Measurements from ENCODE around the gene USP2.

Gene USP2

GRCh38 chr11:119412072-119412471 is 30.6 kb upstream of the USP2 start:
- Histone ChIP-seq H3K27ac (ENCODE audit: low read depth, low read length) (no peak overlapping the region), H3K9me3 (ENCODE audit: insufficient read depth, low read length) (no peaks in the 10 kb centered on the region), H3K9me2 (replicated peaks; ENCODE audit: insufficient read depth, low read length) (no peaks in the 10 kb centered on the region), H2AFZ (ENCODE audit: low read depth, low read length, severe bottlenecking) (no peak overlapping the region), H3F3A (ENCODE audit: insufficient read depth) (no peaks in the 10 kb centered on the region), H3K9ac (ENCODE audit: low read length) (no peak overlapping the region), H3K27me3 (ENCODE audit: low read length) (no peaks in the 10 kb centered on the region), H3K4me2 (ENCODE audit: low read depth, low read length, poor library complexity, severe bottlenecking) (no peak overlapping the region), H3K4me3 (ENCODE audit: insufficient read depth, low read length, poor library complexity, severe bottlenecking) (no peak overlapping the region), H3K36me3 (ENCODE audit: low read length) (no peaks in the 10 kb centered on the region), H4K20me1 (ENCODE audit: low read depth, low read length) (no peaks in the 10 kb centered on the region), H3K79me2 (ENCODE audit: insufficient read depth, low read length) (no peaks in the 10 kb centered on the region)
- TF ChIP-seq CTCF (IDR thresholded peaks at IDR 0.05; ENCODE audit: insufficient read depth, low read length, poor library complexity, severe bottlenecking): no peak
- no peak for TF ChIP-seq EZH2phosphoT487 (conservative IDR thresholded peaks at IDR 0.05; ENCODE audit: low read length)

- no peak overlapping the region for H2AFZ ChIP-seq (ENCODE audit: low read depth, low read length, severe bottlenecking)
- no peaks in the 10 kb centered on the region for H3F3A ChIP-seq (ENCODE audit: insufficient read depth)
- no peak overlapping the region for H3K4me2 ChIP-seq (ENCODE audit: low read depth, low read length, poor library complexity, severe bottlenecking)
- no peaks in the 10 kb centered on the region for H3K36me3 ChIP-seq (ENCODE audit: low read length)
- H3K79me2 ChIP-seq (ENCODE audit: insufficient read depth, low read length): no peaks in the 10 kb centered on the region
- H4K20me1 ChIP-seq (ENCODE audit: low read depth, low read length): no peaks in the 10 kb centered on the region
- no peak overlapping the region for H3K27ac ChIP-seq (ENCODE audit: low read depth, low read length)
- no peaks in the 10 kb centered on the region for H3K9me3 ChIP-seq (ENCODE audit: insufficient read depth, low read length)
- TF ChIP-seq EZH2phosphoT487 (conservative IDR thresholded peaks at IDR 0.05; ENCODE audit: low read length) (no peak), CTCF (IDR thresholded peaks at IDR 0.05; ENCODE audit: insufficient read depth, low read length, poor library complexity, severe bottlenecking) (no peak)
- no peak overlapping the region for H3K9ac ChIP-seq (ENCODE audit: low read length)
- H3K9me2 ChIP-seq (replicated peaks; ENCODE audit: insufficient read depth, low read length): no peaks in the 10 kb centered on the region
- no peak overlapping the region for H3K4me3 ChIP-seq (ENCODE audit: insufficient read depth, low read length, poor library complexity, severe bottlenecking)
- no peaks in the 10 kb centered on the region for H3K27me3 ChIP-seq (ENCODE audit: low read length)
These were observed 29.0 kb upstream of the USP2 start for GRCh38 chr11:119410501-119410900.

GRCh38 chr11:119409731-119410130 is 28.2 kb upstream of the USP2 start:
- H3K27me3 ChIP-seq (ENCODE audit: low read length): no peaks in the 10 kb centered on the region
- no peak overlapping the region for H3K27ac ChIP-seq (ENCODE audit: low read depth, low read length)
- no peak overlapping the region for H2AFZ ChIP-seq (ENCODE audit: low read depth, low read length, severe bottlenecking)
- TF ChIP-seq EZH2phosphoT487 (conservative IDR thresholded peaks at IDR 0.05; ENCODE audit: low read length) (no peak), CTCF (IDR thresholded peaks at IDR 0.05; ENCODE audit: insufficient read depth, low read length, poor library complexity, severe bottlenecking) (no peak)
- no peaks in the 10 kb centered on the region for H4K20me1 ChIP-seq (ENCODE audit: low read depth, low read length)
- H3F3A ChIP-seq (ENCODE audit: insufficient read depth): no peaks in the 10 kb centered on the region
- no peak overlapping the region for H3K4me2 ChIP-seq (ENCODE audit: low read depth, low read length, poor library complexity, severe bottlenecking)
- no peak overlapping the region for H3K4me3 ChIP-seq (ENCODE audit: insufficient read depth, low read length, poor library complexity, severe bottlenecking)
- H3K36me3 ChIP-seq (ENCODE audit: low read length): no peaks in the 10 kb centered on the region
- H3K79me2 ChIP-seq (ENCODE audit: insufficient read depth, low read length): no peaks in the 10 kb centered on the region
- no peaks in the 10 kb centered on the region for H3K9me2 ChIP-seq (replicated peaks; ENCODE audit: insufficient read depth, low read length)
- no peaks in the 10 kb centered on the region for H3K9me3 ChIP-seq (ENCODE audit: insufficient read depth, low read length)
- H3K9ac ChIP-seq (ENCODE audit: low read length): no peak overlapping the region
